Caco-2 (cell line): ENCODE data around the gene INPP4A. TPM values are rescaled to one million over a fixed set of nuclear protein-coding genes. Genes with fewer than 3 reads are reported as not detected.

Experiments used
- BruUV-seq: library from RNA; stranded (reverse); fragments of 400-500 nt; replicated peaks from 2 replicates; lab custom pipeline; 2021; lab: Mats Ljungman, UMichigan
- CTCF ChIA-PET: fragments of 300-600 bp; sonication (Branson Sonifier 250); formaldehyde crosslinking; loops from one replicate; lab custom pipeline; 2022; ENCODE audit warnings: antibody characterized with exemption; lab: Charles Lee
- POLR2A ChIA-PET: fragments of 300-600 bp; sonication (Branson Sonifier 250); formaldehyde crosslinking; loops from one replicate; lab custom pipeline; 2022; ENCODE audit warnings: antibody characterized with exemption; lab: Charles Lee
- DNase-seq, 2 experiments: peaks; one replicate each; pipeline versions ENCODE4 v3.0.0 to v3.0.0-alpha.2; 2020 to 2022
- H3K27me3 ChIP-seq: replicated peaks from 2 replicates; pipeline ENCODE4 v1.6.0; 2011; ENCODE audit warnings: low read length; ENCODE audit not compliant: control insufficient read depth, insufficient read depth
- H3K36me3 ChIP-seq: 2 replicates; pipeline ENCODE4 v1.5.1; 2011; ENCODE audit warnings: low read length; ENCODE audit not compliant: control insufficient read depth, insufficient read depth
- H3K4me1 ChIP-seq: fragments of 250-450 bp; sonication (Bioruptor Pico); 2 replicates; pipeline ENCODE4 v1.5.1; 2020; ENCODE audit warnings: mild to moderate bottlenecking
- H3K4me3 ChIP-seq: 2 replicates; pipeline ENCODE4 v1.5.1; 2011; ENCODE audit warnings: low read depth, mild to moderate bottlenecking, control low read depth, low read length
- H3K9me3 ChIP-seq: fragments of 250-450 bp; sonication (Bioruptor Pico); 2 replicates; pipeline ENCODE4 v1.5.1; 2020; ENCODE audit warnings: mild to moderate bottlenecking, moderate library complexity
- H3K27ac Mint-ChIP-seq: one replicate; pipeline ENCODE4 v1.8.0; 2022; ENCODE audit warnings: mixed read lengths; ENCODE audit not compliant: unreplicated experiment
- H3K27me3 Mint-ChIP-seq: one replicate; pipeline ENCODE4 v1.8.0; 2022; ENCODE audit warnings: mixed read lengths; ENCODE audit not compliant: insufficient read depth, unreplicated experiment
- H3K36me3 Mint-ChIP-seq: one replicate; pipeline ENCODE4 v1.8.0; 2022; ENCODE audit warnings: mild to moderate bottlenecking, mixed read lengths; ENCODE audit not compliant: insufficient read depth, unreplicated experiment
- H3K4me1 Mint-ChIP-seq: one replicate; pipeline ENCODE4 v1.8.0; 2022; ENCODE audit warnings: low read depth, mixed read lengths; ENCODE audit not compliant: unreplicated experiment
- H3K4me3 Mint-ChIP-seq: one replicate; pipeline ENCODE4 v1.8.0; 2022; ENCODE audit warnings: mild to moderate bottlenecking, moderate library complexity, mixed read lengths; ENCODE audit not compliant: unreplicated experiment
- H3K9me3 Mint-ChIP-seq: one replicate; pipeline ENCODE4 v1.8.0; 2022; ENCODE audit warnings: mixed read lengths; ENCODE audit not compliant: unreplicated experiment
- intact Hi-C: fragments of 100-400 bp; cut with micrococcal nuclease; formaldehyde crosslinking; loops from one replicate; pipeline ENCODE4 v1.10.0; 2022; ENCODE audit not compliant: unreplicated experiment
- total RNA-seq: library from RNA; stranded (reverse); gene quantifications from 2 replicates; pipeline ENCODE4 v1.2.3, GENCODE V29; 2022
- TF ChIP-seq, protein P1 (sequence below), 2 experiments: fragments of 200-600 bp in 1 of 2; IDR thresholded peaks; 1 replicate in 1 of 2; 2 replicates in 1 of 2; pipeline versions ENCODE4 v1.5.1 to v1.8.0; 2011 to 2022; ENCODE audit warnings: antibody characterized with exemption in 1 of 2, control low read depth in 1 of 2, inconsistent platforms in 1 of 2, low read depth in 1 of 2, low read length in 1 of 2, mild to moderate bottlenecking in 1 of 2, moderate library complexity in 1 of 2; ENCODE audit not compliant: insufficient read depth in 1 of 2, severe bottlenecking in 1 of 2, unreplicated experiment in 1 of 2

Gene INPP4A
- total RNA-seq, 1 experiment from 2014 or later: 26.3 TPM

DNA sequence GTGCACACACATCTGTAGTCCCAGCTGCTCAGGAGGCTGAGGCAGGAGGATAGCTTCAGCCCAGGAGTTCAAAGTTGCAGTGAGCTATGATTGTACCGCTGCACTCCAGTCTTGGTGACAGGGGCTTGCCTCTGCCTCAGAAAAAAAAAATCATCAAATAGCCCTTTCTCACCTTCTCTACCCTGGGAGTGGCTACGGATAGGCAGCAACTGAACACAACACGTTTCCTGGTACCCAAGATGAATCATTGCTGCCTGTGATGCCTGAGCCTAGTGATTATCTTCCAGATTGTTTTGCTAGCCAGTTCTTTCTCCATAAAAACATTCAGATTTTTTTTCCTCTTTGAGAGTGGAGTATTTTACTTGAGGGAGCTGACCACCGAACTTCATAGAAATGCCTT is 13.5 kb downstream of the INPP4A start:
- H3K36me3 ChIP-seq: no peaks in the 10 kb centered on the region
- H3K27ac Mint-ChIP-seq: no peak overlapping the region
- peaks cover 13% of the 10 kb centered on the region for H3K4me1 Mint-ChIP-seq
- no peaks in the 10 kb centered on the region for H3K9me3 ChIP-seq
- H3K4me3 ChIP-seq: no peak overlapping the region
- intact Hi-C loops: no loop called here
- TF ChIP-seq, protein P1, sequence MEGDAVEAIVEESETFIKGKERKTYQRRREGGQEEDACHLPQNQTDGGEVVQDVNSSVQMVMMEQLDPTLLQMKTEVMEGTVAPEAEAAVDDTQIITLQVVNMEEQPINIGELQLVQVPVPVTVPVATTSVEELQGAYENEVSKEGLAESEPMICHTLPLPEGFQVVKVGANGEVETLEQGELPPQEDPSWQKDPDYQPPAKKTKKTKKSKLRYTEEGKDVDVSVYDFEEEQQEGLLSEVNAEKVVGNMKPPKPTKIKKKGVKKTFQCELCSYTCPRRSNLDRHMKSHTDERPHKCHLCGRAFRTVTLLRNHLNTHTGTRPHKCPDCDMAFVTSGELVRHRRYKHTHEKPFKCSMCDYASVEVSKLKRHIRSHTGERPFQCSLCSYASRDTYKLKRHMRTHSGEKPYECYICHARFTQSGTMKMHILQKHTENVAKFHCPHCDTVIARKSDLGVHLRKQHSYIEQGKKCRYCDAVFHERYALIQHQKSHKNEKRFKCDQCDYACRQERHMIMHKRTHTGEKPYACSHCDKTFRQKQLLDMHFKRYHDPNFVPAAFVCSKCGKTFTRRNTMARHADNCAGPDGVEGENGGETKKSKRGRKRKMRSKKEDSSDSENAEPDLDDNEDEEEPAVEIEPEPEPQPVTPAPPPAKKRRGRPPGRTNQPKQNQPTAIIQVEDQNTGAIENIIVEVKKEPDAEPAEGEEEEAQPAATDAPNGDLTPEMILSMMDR (IDR thresholded peaks at IDR 0.05; ENCODE audit: insufficient read depth in 1 of 2, low read depth in 1 of 2, low read length in 1 of 2, severe bottlenecking in 1 of 2, unreplicated experiment in 1 of 2): no peak
- H3K9me3 Mint-ChIP-seq: no peaks in the 10 kb centered on the region
- BruUV-seq: no TSS peak
- H3K36me3 Mint-ChIP-seq: no peaks in the 10 kb centered on the region
- no peaks in the 10 kb centered on the region for H3K27me3 Mint-ChIP-seq
- POLR2A ChIA-PET: no interaction called here
- no peaks in the 10 kb centered on the region for H3K27me3 ChIP-seq
- DNase-seq: no peak
- H3K4me1 ChIP-seq: no peaks in the 10 kb centered on the region
- H3K4me3 Mint-ChIP-seq: no peak overlapping the region
- CTCF ChIA-PET: no interaction called here

GRCh38 chr2:98458667-98459380 is 14.2 kb downstream of the INPP4A start:
- H3K4me1 Mint-ChIP-seq: peaks cover 9% of the 10 kb centered on the region
- H3K27me3 ChIP-seq: no peaks in the 10 kb centered on the region
- no peaks in the 10 kb centered on the region for H3K9me3 Mint-ChIP-seq
- H3K27ac Mint-ChIP-seq: no peak overlapping the region
- DNase-seq: no peak
- no peaks in the 10 kb centered on the region for H3K36me3 Mint-ChIP-seq
- H3K36me3 ChIP-seq: no peaks in the 10 kb centered on the region
- CTCF ChIA-PET: no interaction called here
- H3K9me3 ChIP-seq: no peaks in the 10 kb centered on the region
- H3K27me3 Mint-ChIP-seq: no peaks in the 10 kb centered on the region
- TF ChIP-seq, protein P1 (IDR thresholded peaks at IDR 0.05; ENCODE audit: insufficient read depth in 1 of 2, low read depth in 1 of 2, low read length in 1 of 2, severe bottlenecking in 1 of 2, unreplicated experiment in 1 of 2): no peak
- BruUV-seq: no TSS peak
- no peak overlapping the region for H3K4me3 Mint-ChIP-seq
- no peaks in the 10 kb centered on the region for H3K4me1 ChIP-seq
- intact Hi-C loops: no loop called here
- no peak overlapping the region for H3K4me3 ChIP-seq
- POLR2A ChIA-PET: no interaction called here

- no peaks in the 10 kb centered on the region for H3K4me1 ChIP-seq
- Mint-ChIP-seq H3K4me1 (peaks cover 1% of the 10 kb centered on the region), H3K27ac (no peak overlapping the region), H3K36me3 (no peaks in the 10 kb centered on the region), H3K27me3 (no peaks in the 10 kb centered on the region), H3K9me3 (no peaks in the 10 kb centered on the region), H3K4me3 (no peak overlapping the region)
- no TSS peak for BruUV-seq
- H3K27me3 ChIP-seq: no peaks in the 10 kb centered on the region
- no peaks in the 10 kb centered on the region for H3K9me3 ChIP-seq
- ChIA-PET POLR2A (no interaction called here), CTCF (no interaction called here)
- H3K4me3 ChIP-seq: no peak overlapping the region
- intact Hi-C loops: no loop called here
- DNase-seq: no peak
- TF ChIP-seq, protein P1 (IDR thresholded peaks at IDR 0.05; ENCODE audit: insufficient read depth in 1 of 2, low read depth in 1 of 2, low read length in 1 of 2, severe bottlenecking in 1 of 2, unreplicated experiment in 1 of 2): no peak
- no peaks in the 10 kb centered on the region for H3K36me3 ChIP-seq
Measured at GRCh38 chr2:98459496-98460175, 15.0 kb downstream of the INPP4A start.
